ENCODE results near the gene LCN2.

LCN2 gene

DNA sequence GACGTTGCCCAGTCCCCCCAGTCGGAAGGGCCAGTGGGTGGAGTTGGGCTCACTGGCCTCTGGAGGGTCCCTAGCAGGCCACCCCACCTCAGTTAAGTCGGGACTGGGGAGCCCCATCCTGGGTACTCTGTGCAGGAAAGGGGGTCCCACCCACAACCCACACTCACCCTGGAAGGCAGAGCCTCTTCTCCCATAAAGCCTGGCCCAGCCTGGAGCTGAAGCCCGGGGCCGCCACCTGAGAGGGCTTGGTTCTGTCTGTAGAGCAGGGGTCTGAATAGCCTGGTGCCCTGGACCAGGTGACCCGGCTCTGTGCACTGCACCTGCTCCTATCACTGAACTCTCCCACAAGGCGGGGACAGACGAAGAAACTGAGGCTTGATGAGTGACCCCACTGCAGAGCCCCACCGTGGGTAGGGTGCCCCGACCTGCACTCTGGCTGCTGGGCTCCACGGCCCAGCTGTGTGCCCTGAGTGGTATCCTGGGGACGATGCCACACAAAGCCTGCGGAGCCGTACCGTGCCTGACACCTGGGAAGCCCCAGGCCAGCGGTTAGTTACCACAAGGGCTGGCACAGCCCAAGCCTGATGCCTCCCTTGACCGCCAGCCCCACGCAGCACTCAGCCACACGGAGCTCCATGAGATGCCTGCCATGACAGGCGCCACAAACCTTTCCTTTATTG, 29.1 kb upstream of the LCN2 start:
- TF ChIP-seq, protein P1, sequence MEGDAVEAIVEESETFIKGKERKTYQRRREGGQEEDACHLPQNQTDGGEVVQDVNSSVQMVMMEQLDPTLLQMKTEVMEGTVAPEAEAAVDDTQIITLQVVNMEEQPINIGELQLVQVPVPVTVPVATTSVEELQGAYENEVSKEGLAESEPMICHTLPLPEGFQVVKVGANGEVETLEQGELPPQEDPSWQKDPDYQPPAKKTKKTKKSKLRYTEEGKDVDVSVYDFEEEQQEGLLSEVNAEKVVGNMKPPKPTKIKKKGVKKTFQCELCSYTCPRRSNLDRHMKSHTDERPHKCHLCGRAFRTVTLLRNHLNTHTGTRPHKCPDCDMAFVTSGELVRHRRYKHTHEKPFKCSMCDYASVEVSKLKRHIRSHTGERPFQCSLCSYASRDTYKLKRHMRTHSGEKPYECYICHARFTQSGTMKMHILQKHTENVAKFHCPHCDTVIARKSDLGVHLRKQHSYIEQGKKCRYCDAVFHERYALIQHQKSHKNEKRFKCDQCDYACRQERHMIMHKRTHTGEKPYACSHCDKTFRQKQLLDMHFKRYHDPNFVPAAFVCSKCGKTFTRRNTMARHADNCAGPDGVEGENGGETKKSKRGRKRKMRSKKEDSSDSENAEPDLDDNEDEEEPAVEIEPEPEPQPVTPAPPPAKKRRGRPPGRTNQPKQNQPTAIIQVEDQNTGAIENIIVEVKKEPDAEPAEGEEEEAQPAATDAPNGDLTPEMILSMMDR (IDR thresholded peaks at IDR 0.05; ENCODE audit: low read depth, low read length, missing control alignments): no peak
- H3K4me3 ChIP-seq (replicated peaks; ENCODE audit: low read depth, low read length): no peak overlapping the region
- no peak for DNase-seq (ENCODE audit: extremely low read depth, low read depth)

DNA sequence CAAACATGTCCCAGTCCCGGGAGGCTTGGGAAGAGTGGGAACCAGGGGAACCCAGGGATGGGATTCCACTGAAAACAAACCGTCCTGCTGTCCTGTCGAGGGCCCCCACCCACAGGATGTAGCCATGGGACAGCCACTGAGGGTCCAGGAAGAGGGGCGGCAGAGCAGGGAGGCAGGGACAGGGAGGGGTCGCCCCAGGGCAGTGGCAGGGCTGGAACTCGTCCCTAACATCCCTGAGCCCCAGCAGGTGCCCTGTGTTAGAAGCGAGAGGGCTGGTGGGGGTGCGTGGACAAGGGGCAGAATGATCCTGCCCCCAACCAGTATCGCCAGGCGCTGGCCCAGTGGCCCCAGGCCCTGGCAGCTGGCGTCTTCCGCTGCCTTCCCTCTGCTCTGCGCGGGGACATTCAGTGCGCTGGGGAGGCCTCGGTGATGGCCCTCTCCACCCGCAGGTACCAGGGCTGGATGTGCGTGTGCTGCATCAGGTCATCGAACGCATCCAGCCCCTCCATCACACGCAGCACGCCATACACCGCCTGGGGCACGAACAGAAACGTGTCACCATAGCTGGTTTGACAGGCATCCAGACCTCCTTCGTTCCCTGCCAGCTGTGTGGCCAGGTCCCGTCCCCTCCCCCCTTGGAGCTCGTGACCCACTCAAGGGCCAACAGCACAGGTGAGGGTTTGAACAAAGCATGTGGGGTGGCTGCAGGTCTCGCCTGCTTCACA, 28.4 kb upstream of the LCN2 start:
- DNase-seq (ENCODE audit: extremely low read depth, low read depth): no peak
- no peak overlapping the region for H3K4me3 ChIP-seq (replicated peaks; ENCODE audit: low read depth, low read length)
- TF ChIP-seq, protein P1 (IDR thresholded peaks at IDR 0.05; ENCODE audit: low read depth, low read length, missing control alignments): no peak

DNA sequence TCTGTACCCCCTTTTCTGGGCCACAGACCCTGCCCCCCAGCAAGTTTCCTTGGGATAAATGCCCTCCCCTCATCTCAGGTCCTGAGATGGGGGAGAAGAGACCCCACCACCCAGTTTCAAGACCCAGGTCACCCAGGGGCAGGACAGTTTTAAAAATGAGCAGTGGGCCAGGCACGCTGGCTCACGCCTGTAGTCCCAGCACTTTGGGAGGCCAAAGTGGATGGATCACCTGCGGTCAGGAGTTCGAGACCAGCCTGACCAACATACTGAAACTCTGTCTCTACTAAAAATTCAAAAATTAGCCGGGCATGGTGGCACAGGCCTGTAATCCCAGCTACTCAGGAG, 27.8 kb upstream of the LCN2 start:
- no peak for DNase-seq (ENCODE audit: extremely low read depth, low read depth)

DNA sequence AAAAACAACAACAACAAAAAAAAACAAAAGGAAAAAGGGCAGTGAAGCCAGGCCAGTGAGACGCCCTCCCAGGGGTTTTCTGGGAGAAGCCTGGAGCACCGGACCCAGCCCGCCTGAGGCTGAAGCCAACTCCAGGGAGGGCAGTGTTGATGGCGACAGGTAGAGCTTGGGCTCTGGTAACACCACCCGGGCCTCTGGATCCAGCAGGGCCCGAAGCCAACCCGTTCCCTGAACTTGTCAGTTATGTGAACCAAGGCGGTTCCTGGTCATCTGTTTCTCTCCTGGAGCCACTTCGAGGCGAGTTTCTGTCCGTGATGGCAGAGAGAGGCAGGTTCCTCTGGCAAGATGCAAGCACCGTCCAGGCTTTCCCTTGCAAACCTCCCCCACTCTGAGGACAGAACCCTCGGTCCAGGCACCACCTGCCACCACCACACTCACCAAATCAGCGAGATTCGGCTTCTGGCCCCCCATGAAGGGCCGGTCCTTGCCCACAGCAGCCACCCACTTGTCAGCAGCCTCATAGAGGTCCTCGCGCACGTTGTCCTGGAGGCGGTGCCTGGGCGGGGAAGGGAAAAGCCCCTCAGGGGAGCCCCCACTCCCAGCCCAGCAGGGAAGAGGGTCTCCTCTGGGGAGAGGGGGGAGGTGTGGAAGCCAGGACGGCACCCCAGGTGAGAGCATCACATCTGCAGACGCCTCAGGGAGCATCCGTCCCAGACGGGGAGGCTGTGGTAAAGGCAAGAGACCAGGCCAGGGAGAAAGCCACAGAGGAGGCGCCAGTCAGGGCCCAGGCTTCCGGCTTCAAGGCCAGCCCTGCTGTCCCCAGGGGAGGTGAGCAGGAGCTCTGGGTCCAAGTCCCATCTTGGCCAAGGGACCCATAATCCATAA, 27.1 kb upstream of the LCN2 start:
- no peak overlapping the region for H3K4me3 ChIP-seq (replicated peaks; ENCODE audit: low read depth, low read length)
- TF ChIP-seq, protein P1 (IDR thresholded peaks at IDR 0.05; ENCODE audit: low read depth, low read length, missing control alignments): no peak
- no peak for DNase-seq (ENCODE audit: extremely low read depth, low read depth)

More for the DNA sequence above, 27.8 kb upstream of the LCN2 start:
- H3K4me3 ChIP-seq (replicated peaks; ENCODE audit: low read depth, low read length): no peak overlapping the region
- TF ChIP-seq, protein P1 (IDR thresholded peaks at IDR 0.05; ENCODE audit: low read depth, low read length, missing control alignments): no peak

DNA sequence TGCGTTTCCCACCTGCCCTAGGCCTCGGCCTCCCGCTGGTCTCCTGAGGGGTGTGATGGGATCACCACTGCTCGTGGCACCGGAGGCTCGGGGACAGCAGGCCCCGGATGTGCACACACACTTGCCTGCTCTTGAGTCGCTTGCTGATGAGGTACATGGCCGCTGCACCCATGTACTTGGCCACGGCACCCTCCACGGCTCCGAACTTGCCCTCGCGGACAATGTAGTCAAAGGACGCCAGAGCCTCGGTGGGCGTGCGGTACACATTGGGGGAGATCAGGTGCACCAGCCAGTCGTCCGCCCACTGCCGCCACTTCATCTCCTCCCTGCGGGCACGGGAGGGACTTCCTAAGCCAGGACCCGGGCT, 26.5 kb upstream of the LCN2 start:
- H3K4me3 ChIP-seq (replicated peaks; ENCODE audit: low read depth, low read length): no peak overlapping the region
- TF ChIP-seq, protein P1 (IDR thresholded peaks at IDR 0.05; ENCODE audit: low read depth, low read length, missing control alignments): no peak
- DNase-seq (ENCODE audit: extremely low read depth, low read depth): no peak

DNA sequence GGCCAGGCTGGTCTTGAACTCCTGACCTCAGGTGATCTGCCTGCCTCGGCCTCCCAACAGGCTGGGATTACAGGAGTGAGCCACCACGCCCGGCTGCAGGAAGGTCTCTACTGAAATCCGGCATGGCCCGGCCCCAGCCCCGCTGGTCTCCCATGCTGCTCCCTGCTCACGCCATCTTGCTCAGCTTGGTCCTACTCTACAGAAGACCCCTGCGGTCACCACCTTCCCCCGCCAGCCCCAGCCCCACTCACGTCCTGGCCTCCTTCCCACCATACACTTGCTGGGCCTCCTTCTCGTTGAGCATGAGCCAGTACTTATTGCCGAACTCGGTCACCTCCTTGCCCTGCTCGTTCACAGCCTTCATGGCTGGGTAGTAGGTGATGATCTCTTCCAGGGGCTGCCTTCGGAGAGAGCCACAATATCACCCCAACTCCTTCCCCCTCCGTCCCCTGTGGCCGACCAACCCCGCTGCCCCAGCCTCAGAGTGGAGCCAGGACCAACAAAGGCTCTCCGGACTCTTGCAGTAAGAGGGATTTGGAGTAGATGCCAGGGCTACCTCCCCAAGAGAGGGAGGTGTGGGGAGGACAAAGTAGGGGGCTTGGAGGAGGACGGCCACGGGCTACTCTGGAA, 25.7 kb upstream of the LCN2 start:
- DNase-seq (ENCODE audit: extremely low read depth, low read depth): no peak
- TF ChIP-seq, protein P1 (IDR thresholded peaks at IDR 0.05; ENCODE audit: low read depth, low read length, missing control alignments): no peak
- H3K4me3 ChIP-seq (replicated peaks; ENCODE audit: low read depth, low read length): no peak overlapping the region
